ENCODE data around the gene TENT5C.

TENT5C gene

DNA sequence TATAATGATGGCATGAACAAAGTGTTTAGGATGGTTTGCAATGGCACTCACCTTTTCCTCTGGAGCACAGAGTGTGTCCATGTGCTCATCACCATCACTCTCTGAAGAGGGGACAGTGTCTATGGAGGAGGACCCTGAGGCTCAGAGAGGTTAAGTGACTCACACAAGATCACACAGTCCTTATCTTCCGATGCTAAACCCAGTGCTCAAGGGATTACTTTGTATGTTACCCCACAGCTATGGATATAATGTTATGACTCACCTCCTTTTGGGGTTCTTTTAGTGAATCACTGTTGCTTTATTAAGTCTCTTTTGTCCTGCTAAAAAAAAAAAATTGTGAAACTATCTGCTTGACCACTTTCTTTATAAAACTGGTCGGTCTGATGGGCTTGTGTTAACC, 67.6 kb downstream of the TENT5C start:
- Histone ChIP-seq H3K4me3 (ENCODE audit: insufficient read depth in 1 of 2, low read depth in 1 of 2, low read length in 2 of 2) (no peak overlapping the region), H4K91ac (ENCODE audit: low read length) (no peak overlapping the region), H3K4me2 (ENCODE audit: low read length, poor library complexity, severe bottlenecking) (no peak overlapping the region), H2BK12ac (ENCODE audit: low read length in 2 of 2) (no peak overlapping the region), H2BK15ac (ENCODE audit: low read depth, poor library complexity, severe bottlenecking) (no peak overlapping the region), H3K4me1 (ENCODE audit: control insufficient read depth, insufficient read depth, low read depth, low read length) (peaks cover 3% of the 10 kb centered on the region), H3K27me3 (ENCODE audit: control insufficient read depth in 1 of 2, insufficient read depth in 1 of 2, low read length in 2 of 2) (peaks cover 6 to 10% of the 10 kb centered on the region in 2 experiments), H4K8ac (ENCODE audit: low read length) (no peak overlapping the region), H3K4ac (ENCODE audit: low read depth in 1 of 2, low read length in 2 of 2) (no peak overlapping the region), H2AFZ (ENCODE audit: low read depth, low read length) (no peak overlapping the region), H3K23ac (ENCODE audit: low read length in 2 of 2) (no peak overlapping the region), H2BK120ac (ENCODE audit: low read depth, low read length) (no peak overlapping the region), H3K18ac (ENCODE audit: low read depth in 1 of 2, low read length in 2 of 2) (no peak overlapping the region), H3K9me3 (ENCODE audit: control insufficient read depth, low read length) (no peaks in the 10 kb centered on the region), H3K36me3 (ENCODE audit: control insufficient read depth in 1 of 2, insufficient read depth in 2 of 2, low read depth in 1 of 2, low read length in 2 of 2) (no peaks in the 10 kb centered on the region), H2BK5ac (ENCODE audit: low read depth, low read length, poor library complexity, severe bottlenecking) (no peak overlapping the region), H3K9ac (ENCODE audit: low read length) (peak overlapping the region; percentile 6), H3K79me1 (replicated peaks; ENCODE audit: low read length, poor library complexity, severe bottlenecking) (no peaks in the 10 kb centered on the region), H3K27ac (ENCODE audit: low read length, poor library complexity, severe bottlenecking) (no peak overlapping the region), H3K14ac (ENCODE audit: low read length in 2 of 2) (no peak overlapping the region), H2AK5ac (ENCODE audit: low read length, severe bottlenecking) (no peak overlapping the region)
- peak; percentile 77 for DNase-seq
- no CpG with 5 or more reads among the region's 2 CpGs for WGBS

DNA sequence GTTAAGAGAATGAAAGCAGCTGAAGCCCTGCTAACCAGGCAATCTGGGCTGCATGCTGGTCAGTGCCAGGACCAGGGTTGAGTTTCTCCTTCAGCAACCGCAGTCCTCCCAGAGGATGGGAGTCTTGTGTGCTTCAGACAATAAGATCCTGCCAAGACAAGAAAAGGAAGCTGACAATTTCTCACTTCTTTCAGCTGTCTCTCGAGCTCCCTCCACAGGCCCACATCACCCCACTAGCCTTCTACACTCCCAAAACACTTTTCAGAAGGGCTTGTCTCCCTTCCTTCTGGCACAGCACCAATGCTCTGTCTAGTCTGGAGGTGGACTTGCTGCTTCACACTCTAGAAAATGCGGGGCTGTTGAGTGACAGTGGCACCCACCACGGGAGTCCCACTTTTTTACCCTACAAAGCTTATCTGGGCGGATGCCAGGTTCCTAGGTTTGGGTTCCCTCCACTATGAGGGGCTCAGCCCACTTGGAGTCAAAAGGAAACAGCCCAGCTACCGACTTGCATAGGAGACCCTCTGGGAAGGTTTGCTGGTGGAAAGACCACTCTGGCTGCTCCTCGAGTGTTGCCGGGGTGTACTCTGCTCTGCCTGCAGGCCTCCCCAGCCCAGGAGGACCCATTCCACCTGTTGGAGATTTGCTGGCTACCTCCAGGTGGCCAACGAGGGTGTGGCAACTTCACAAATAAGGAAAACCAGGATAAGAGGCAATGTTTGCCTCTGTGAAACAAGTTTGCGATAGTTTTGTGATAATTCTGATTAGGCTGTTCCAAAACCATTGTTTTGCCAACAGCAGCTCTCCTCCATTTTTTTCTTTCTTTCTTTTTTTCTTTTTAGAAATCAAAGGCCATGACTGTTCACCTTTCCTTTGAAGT, 68.9 kb downstream of the TENT5C start:
- H3K18ac ChIP-seq (ENCODE audit: low read depth in 1 of 2, low read length in 2 of 2) = peak overlapping the region in 1 of 2 experiments; percentile 14
- no peak overlapping the region for H2AFZ ChIP-seq (ENCODE audit: low read depth, low read length)
- H2BK120ac ChIP-seq (ENCODE audit: low read depth, low read length) = no peak overlapping the region
- no peaks in the 10 kb centered on the region for H3K9me3 ChIP-seq (ENCODE audit: control insufficient read depth, low read length)
- no peaks in the 10 kb centered on the region for H3K79me1 ChIP-seq (replicated peaks; ENCODE audit: low read length, poor library complexity, severe bottlenecking)
- DNase-seq = no peak
- H3K4me3 ChIP-seq (ENCODE audit: insufficient read depth in 1 of 2, low read depth in 1 of 2, low read length in 2 of 2) = no peak overlapping the region
- H2BK5ac ChIP-seq (ENCODE audit: low read depth, low read length, poor library complexity, severe bottlenecking) = no peak overlapping the region
- H3K27me3 ChIP-seq (ENCODE audit: control insufficient read depth in 1 of 2, insufficient read depth in 1 of 2, low read length in 2 of 2) = peaks cover 6 to 10% of the 10 kb centered on the region in 2 experiments
- no peak overlapping the region for H4K8ac ChIP-seq (ENCODE audit: low read length)
- no peak overlapping the region for H3K4me2 ChIP-seq (ENCODE audit: low read length, poor library complexity, severe bottlenecking)
- H3K14ac ChIP-seq (ENCODE audit: low read length in 2 of 2) = no peak overlapping the region
- WGBS = 90% methylated on average over 10 of the region's 10 CpGs
- H2AK5ac ChIP-seq (ENCODE audit: low read length, severe bottlenecking) = no peak overlapping the region
- peak overlapping the region; percentile 5 for H3K9ac ChIP-seq (ENCODE audit: low read length)
- H4K91ac ChIP-seq (ENCODE audit: low read length) = peak overlapping the region; percentile 56
- H2BK12ac ChIP-seq (ENCODE audit: low read length in 2 of 2) = no peak overlapping the region
- H3K4me1 ChIP-seq (ENCODE audit: control insufficient read depth, insufficient read depth, low read depth, low read length) = peaks cover 3% of the 10 kb centered on the region
- H3K4ac ChIP-seq (ENCODE audit: low read depth in 1 of 2, low read length in 2 of 2) = no peak overlapping the region
- H2BK15ac ChIP-seq (ENCODE audit: low read depth, poor library complexity, severe bottlenecking) = peak overlapping the region; percentile 31
- no peaks in the 10 kb centered on the region for H3K36me3 ChIP-seq (ENCODE audit: control insufficient read depth in 1 of 2, insufficient read depth in 2 of 2, low read depth in 1 of 2, low read length in 2 of 2)
- H3K23ac ChIP-seq (ENCODE audit: low read length in 2 of 2) = no peak overlapping the region
- H3K27ac ChIP-seq (ENCODE audit: low read length, poor library complexity, severe bottlenecking) = no peak overlapping the region

DNA sequence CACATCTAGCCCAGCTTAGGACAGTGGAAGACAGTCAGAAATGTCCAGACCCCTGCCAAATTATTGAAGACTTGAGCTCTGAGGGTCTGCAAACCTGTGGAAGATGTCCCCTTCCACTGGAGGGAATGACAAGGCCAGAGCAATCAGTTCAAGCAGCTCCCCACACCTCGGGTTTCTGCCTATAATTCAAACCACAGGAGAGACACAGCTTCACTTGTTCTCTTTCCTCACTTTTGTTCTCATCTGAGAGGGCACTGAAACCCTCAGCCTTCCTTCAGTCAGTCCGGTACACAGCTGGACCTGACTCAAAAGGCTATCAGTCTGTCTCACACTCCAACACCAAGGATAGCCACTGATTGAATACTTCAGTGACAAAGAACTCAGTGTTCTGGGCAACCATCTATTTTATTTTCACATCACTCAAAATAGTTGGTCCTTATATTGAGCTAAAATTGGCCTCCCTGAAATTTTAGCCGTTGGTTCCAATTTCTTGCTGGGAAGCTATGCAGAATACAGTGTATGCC, 70.1 kb downstream of the TENT5C start:
- Histone ChIP-seq H3K14ac (ENCODE audit: low read length in 2 of 2) (no peak overlapping the region), H2BK12ac (ENCODE audit: low read length in 2 of 2) (no peak overlapping the region), H3K79me1 (replicated peaks; ENCODE audit: low read length, poor library complexity, severe bottlenecking) (no peaks in the 10 kb centered on the region), H2AFZ (ENCODE audit: low read depth, low read length) (no peak overlapping the region), H3K27ac (ENCODE audit: low read length, poor library complexity, severe bottlenecking) (no peak overlapping the region), H2BK5ac (ENCODE audit: low read depth, low read length, poor library complexity, severe bottlenecking) (no peak overlapping the region), H2BK15ac (ENCODE audit: low read depth, poor library complexity, severe bottlenecking) (no peak overlapping the region), H3K4ac (ENCODE audit: low read depth in 1 of 2, low read length in 2 of 2) (no peak overlapping the region), H3K9me3 (ENCODE audit: control insufficient read depth, low read length) (no peaks in the 10 kb centered on the region), H2AK5ac (ENCODE audit: low read length, severe bottlenecking) (no peak overlapping the region), H4K8ac (ENCODE audit: low read length) (no peak overlapping the region), H3K9ac (ENCODE audit: low read length) (no peak overlapping the region), H3K27me3 (ENCODE audit: control insufficient read depth in 1 of 2, insufficient read depth in 1 of 2, low read length in 2 of 2) (peaks cover 6 to 10% of the 10 kb centered on the region in 2 experiments), H3K36me3 (ENCODE audit: control insufficient read depth in 1 of 2, insufficient read depth in 2 of 2, low read depth in 1 of 2, low read length in 2 of 2) (no peaks in the 10 kb centered on the region), H3K4me3 (ENCODE audit: insufficient read depth in 1 of 2, low read depth in 1 of 2, low read length in 2 of 2) (no peak overlapping the region), H3K18ac (ENCODE audit: low read depth in 1 of 2, low read length in 2 of 2) (no peak overlapping the region), H3K4me1 (ENCODE audit: control insufficient read depth, insufficient read depth, low read depth, low read length) (peaks cover 3% of the 10 kb centered on the region), H3K4me2 (ENCODE audit: low read length, poor library complexity, severe bottlenecking) (no peak overlapping the region), H2BK120ac (ENCODE audit: low read depth, low read length) (no peak overlapping the region), H4K91ac (ENCODE audit: low read length) (no peak overlapping the region), H3K23ac (ENCODE audit: low read length in 2 of 2) (peak overlapping the region in 1 of 2 experiments; percentile 5)
- no peak for DNase-seq
- 88% methylated on average over 3 of the region's 3 CpGs for WGBS

DNA sequence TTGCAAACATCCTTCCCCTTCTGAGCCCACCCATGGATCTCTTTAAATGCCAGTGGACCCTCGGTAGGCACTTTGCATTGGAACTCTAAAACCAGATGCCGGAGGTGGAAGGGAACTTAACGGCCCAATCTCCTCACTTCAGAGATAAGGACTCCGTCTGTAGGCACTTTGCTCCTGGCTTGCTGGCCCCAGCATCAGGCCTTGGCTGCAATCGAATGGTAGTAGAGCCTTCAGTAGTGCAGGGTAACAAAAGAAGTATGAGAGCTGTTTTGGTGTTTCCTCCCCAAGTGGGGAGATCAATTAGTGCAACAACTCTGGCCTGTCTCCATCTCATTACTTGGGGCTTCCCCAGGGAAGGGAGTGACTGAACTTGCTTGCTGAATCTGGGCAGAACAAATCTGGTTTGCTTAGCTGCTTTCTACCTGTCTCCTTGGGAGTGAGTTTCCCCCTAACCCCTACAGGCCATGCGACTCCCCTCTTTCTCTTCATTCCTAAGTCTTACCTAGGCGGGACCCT, 70.8 kb downstream of the TENT5C start:
- Histone ChIP-seq H3K18ac (ENCODE audit: low read depth in 1 of 2, low read length in 2 of 2) (no peak overlapping the region), H3K4me1 (ENCODE audit: control insufficient read depth, insufficient read depth, low read depth, low read length) (peaks cover 3% of the 10 kb centered on the region), H2AK5ac (ENCODE audit: low read length, severe bottlenecking) (no peak overlapping the region), H3K4me3 (ENCODE audit: insufficient read depth in 1 of 2, low read depth in 1 of 2, low read length in 2 of 2) (no peak overlapping the region), H3K79me1 (replicated peaks; ENCODE audit: low read length, poor library complexity, severe bottlenecking) (no peaks in the 10 kb centered on the region), H2BK5ac (ENCODE audit: low read depth, low read length, poor library complexity, severe bottlenecking) (no peak overlapping the region), H2BK15ac (ENCODE audit: low read depth, poor library complexity, severe bottlenecking) (no peak overlapping the region), H3K36me3 (ENCODE audit: control insufficient read depth in 1 of 2, insufficient read depth in 2 of 2, low read depth in 1 of 2, low read length in 2 of 2) (no peaks in the 10 kb centered on the region), H3K23ac (ENCODE audit: low read length in 2 of 2) (no peak overlapping the region), H3K4ac (ENCODE audit: low read depth in 1 of 2, low read length in 2 of 2) (no peak overlapping the region), H2BK120ac (ENCODE audit: low read depth, low read length) (no peak overlapping the region), H3K14ac (ENCODE audit: low read length in 2 of 2) (no peak overlapping the region), H3K9ac (ENCODE audit: low read length) (no peak overlapping the region), H4K8ac (ENCODE audit: low read length) (no peak overlapping the region), H2AFZ (ENCODE audit: low read depth, low read length) (no peak overlapping the region), H3K9me3 (ENCODE audit: control insufficient read depth, low read length) (no peaks in the 10 kb centered on the region), H2BK12ac (ENCODE audit: low read length in 2 of 2) (no peak overlapping the region), H4K91ac (ENCODE audit: low read length) (no peak overlapping the region), H3K27ac (ENCODE audit: low read length, poor library complexity, severe bottlenecking) (no peak overlapping the region), H3K4me2 (ENCODE audit: low read length, poor library complexity, severe bottlenecking) (no peak overlapping the region), H3K27me3 (ENCODE audit: control insufficient read depth in 1 of 2, insufficient read depth in 1 of 2, low read length in 2 of 2) (peaks cover 6 to 15% of the 10 kb centered on the region in 2 experiments)
- WGBS = 64% methylated on average over 7 of the region's 7 CpGs
- no peak for DNase-seq

Data from mesenchymal stem cell (in vitro differentiated cells and primary cell).